A673 (cell line): ENCODE results near the gene GUCY1B1. TPM values are rescaled to one million over a fixed set of nuclear protein-coding genes. Genes with fewer than 3 reads are reported as not detected.

Source experiments
- BruUV-seq: library from RNA; stranded (reverse); fragments of 400-500 nt; replicated peaks from 2 replicates; lab custom pipeline; 2021; lab: Mats Ljungman, UMichigan
- CTCF ChIA-PET: fragments of 300-600 bp; sonication (Branson Sonifier 250); formaldehyde crosslinking; loops from one replicate; lab custom pipeline; 2022; ENCODE audit warnings: antibody characterized with exemption; lab: Charles Lee
- POLR2A ChIA-PET: fragments of 300-600 bp; sonication (Branson Sonifier 250); formaldehyde crosslinking; loops from one replicate; lab custom pipeline; 2022; ENCODE audit warnings: antibody characterized with exemption; ENCODE audit not compliant: low non-redundant PET; lab: Charles Lee
- DNase-seq: peaks from one replicate; pipeline ENCODE4 v3.0.0-alpha.2; 2015; ENCODE audit warnings: low spot score
- H3K27ac ChIP-seq: fragments of 200-600 bp; sonication (generic); 2 replicates; pipeline ENCODE4 v1.5.1; 2016; ENCODE audit warnings: mixed run types, low read depth, mild to moderate bottlenecking, mixed read lengths, antibody characterized with exemption, low read length; ENCODE audit not compliant: poor library complexity, severe bottlenecking
- H3K27me3 ChIP-seq: fragments of 200-600 bp; sonication (generic); replicated peaks from 2 replicates; pipeline ENCODE4 v1.6.1; 2017; ENCODE audit warnings: mixed run types, low read depth, mild to moderate bottlenecking, mixed read lengths, antibody characterized with exemption, low read length; ENCODE audit not compliant: insufficient read depth, poor library complexity
- H3K36me3 ChIP-seq: fragments of 200-600 bp; sonication (generic); 2 replicates; pipeline ENCODE4 v1.6.1; 2016; ENCODE audit warnings: mixed run types, mild to moderate bottlenecking, mixed read lengths, antibody characterized with exemption, low read length; ENCODE audit not compliant: insufficient read depth, poor library complexity, severe bottlenecking
- H3K4me1 ChIP-seq: fragments of 200-600 bp; sonication (generic); 2 replicates; pipeline ENCODE4 v1.6.1; 2017; ENCODE audit warnings: mixed run types, mild to moderate bottlenecking, mixed read lengths, antibody characterized with exemption, low read length; ENCODE audit not compliant: insufficient read depth, poor library complexity, severe bottlenecking
- H3K4me3 ChIP-seq: fragments of 200-600 bp; sonication (generic); 2 replicates; pipeline ENCODE4 v1.5.1; 2016; ENCODE audit warnings: low read depth, mixed run types, mild to moderate bottlenecking, mixed read lengths, low read length; ENCODE audit not compliant: poor library complexity, severe bottlenecking
- H3K9me3 ChIP-seq: fragments of 200-600 bp; sonication (generic); 2 replicates; pipeline ENCODE4 v1.6.1; 2016; ENCODE audit warnings: mixed run types, low read depth, mild to moderate bottlenecking, mixed read lengths, antibody characterized with exemption, low read length; ENCODE audit not compliant: poor library complexity, severe bottlenecking
- CTCF ChIP-seq: fragments of 300-800, 200-600 bp; sonication (generic); conservative IDR thresholded peaks from 2 replicates; pipeline ENCODE4 v1.5.1; 2017; ENCODE audit warnings: low read depth, mild to moderate bottlenecking, antibody characterized with exemption, low read length, moderate library complexity, mixed read lengths
- EZH2 ChIP-seq: fragments of 200-600 bp; sonication (generic); IDR thresholded peaks from 2 replicates; pipeline ENCODE4 v1.6.1; 2017; ENCODE audit warnings: borderline replicate concordance, low read depth, mild to moderate bottlenecking, mixed read lengths, antibody characterized with exemption, low read length; ENCODE audit not compliant: poor library complexity, severe bottlenecking
- intact Hi-C: fragments of 100-400 bp; cut with micrococcal nuclease; formaldehyde crosslinking; loops from one replicate; pipeline ENCODE4 v1.10.0; 2022; ENCODE audit not compliant: unreplicated experiment
- total RNA-seq: library from RNA; stranded (reverse); gene quantifications from 2 replicates; pipeline ENCODE4 v1.2.3, GENCODE V29; 2021

Gene GUCY1B1
- total RNA-seq, 1 experiment from 2014 or later, result not detected

- DNase-seq, result no peak
- no peaks in the 10 kb centered on the region for H3K36me3 ChIP-seq
- no TSS peak for BruUV-seq
- H3K27ac ChIP-seq, result no peak overlapping the region
- intact Hi-C loops, result no loop called here
- CTCF ChIA-PET, result no interaction called here
- H3K4me1 ChIP-seq, result no peaks in the 10 kb centered on the region
- H3K27me3 ChIP-seq, result no peaks in the 10 kb centered on the region
- POLR2A ChIA-PET, result no interaction called here
- TF ChIP-seq CTCF (no peak), EZH2 (no peak)
- H3K4me3 ChIP-seq, result no peak overlapping the region
- H3K9me3 ChIP-seq, result no peaks in the 10 kb centered on the region
Observed at GRCh38 chr4:155828628-155829027, 69.8 kb downstream of the GUCY1B1 start.

- Histone ChIP-seq H3K36me3 (no peaks in the 10 kb centered on the region), H3K27ac (no peak overlapping the region), H3K9me3 (no peaks in the 10 kb centered on the region), H3K27me3 (no peaks in the 10 kb centered on the region), H3K4me3 (no peak overlapping the region), H3K4me1 (no peaks in the 10 kb centered on the region)
- BruUV-seq, result no TSS peak
- TF ChIP-seq EZH2 (no peak), CTCF (no peak)
- DNase-seq, result no peak
- intact Hi-C loops, result no loop called here
- POLR2A ChIA-PET, result no interaction called here
- CTCF ChIA-PET, result no interaction called here
Observed at GRCh38 chr4:155832664-155833063, 73.8 kb downstream of the GUCY1B1 start.

GRCh38 chr4:155837203-155837796 lies 78.5 kb downstream of the GUCY1B1 start:
- Histone ChIP-seq H3K9me3 (no peaks in the 10 kb centered on the region), H3K4me1 (no peaks in the 10 kb centered on the region), H3K4me3 (no peak overlapping the region), H3K27me3 (no peaks in the 10 kb centered on the region), H3K36me3 (no peaks in the 10 kb centered on the region), H3K27ac (no peak overlapping the region)
- ChIA-PET POLR2A (no interaction called here), CTCF (no interaction called here)
- BruUV-seq, result no TSS peak
- DNase-seq, result no peak
- intact Hi-C loops, result no loop called here
- TF ChIP-seq EZH2, result no peak
- TF ChIP-seq CTCF, result no peak
